Cardiac septum (tissue), 1 donor: Measurements from ENCODE around the gene SNED1. TPM values are rescaled to one million over a fixed set of nuclear protein-coding genes. Genes with fewer than 3 reads are reported as not detected.

Experiments
- DNase-seq: peaks from one replicate; pipeline ENCODE4 v3.0.0-alpha.2; 2020; ENCODE audit warnings: low spot score
- intact Hi-C: fragments of 100-400 bp; cut with DNase I; formaldehyde crosslinking; loops from one replicate; pipeline ENCODE4 v1.14.0; 2022
- total RNA-seq: library from RNA; stranded (reverse); fragmentation: NEBNext Ultra II Directional; extraction: Animal tissue kit (Norgen Biotek cat#: 25700); gene quantifications from one replicate; pipeline ENCODE4 v1.2.1, GENCODE V29; 2021
- donor health status: DM: no; HTN: no; CAD: no.

SNED1 gene
- total RNA-seq, 1 donor from 2014 or later: 9.7 TPM

DNA sequence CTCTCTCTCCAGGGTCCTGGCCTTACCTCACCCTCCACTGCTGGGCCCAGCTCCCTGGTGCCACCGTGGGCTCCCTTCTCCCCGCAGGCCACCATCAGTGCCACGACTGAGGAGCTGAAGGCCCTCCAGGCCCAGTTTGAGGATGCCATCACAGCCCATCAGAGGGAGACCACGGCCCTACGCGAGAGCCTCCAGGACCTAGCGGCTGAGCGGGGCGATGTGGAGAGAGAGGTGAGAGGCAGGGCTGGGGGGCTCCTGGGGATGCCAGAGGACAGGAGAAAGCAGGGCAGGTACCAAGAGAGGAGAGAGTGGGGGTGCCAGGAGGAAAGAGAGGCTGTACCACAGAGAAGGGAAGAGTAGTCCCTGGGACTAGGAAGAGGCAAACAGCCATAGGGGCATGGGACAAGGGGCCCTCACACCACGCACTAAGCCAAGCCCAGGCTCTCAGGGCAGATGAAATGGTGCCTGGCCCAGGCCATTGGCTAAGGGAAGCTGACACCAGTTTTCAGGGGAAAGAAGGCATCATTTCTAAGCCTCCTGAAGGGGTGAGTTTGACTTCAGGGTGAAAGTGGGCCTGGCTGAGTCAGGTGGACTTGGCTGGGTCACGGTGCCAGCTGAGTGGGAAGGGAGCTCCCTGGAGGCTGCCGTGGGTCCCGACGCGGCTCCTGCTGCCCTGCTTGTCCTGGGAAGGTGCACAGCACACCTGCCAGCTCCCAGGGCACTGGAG lies 39.0 kb upstream of the SNED1 start:
- peak; percentile 68 for DNase-seq
- intact Hi-C loops: no loop called here

DNA sequence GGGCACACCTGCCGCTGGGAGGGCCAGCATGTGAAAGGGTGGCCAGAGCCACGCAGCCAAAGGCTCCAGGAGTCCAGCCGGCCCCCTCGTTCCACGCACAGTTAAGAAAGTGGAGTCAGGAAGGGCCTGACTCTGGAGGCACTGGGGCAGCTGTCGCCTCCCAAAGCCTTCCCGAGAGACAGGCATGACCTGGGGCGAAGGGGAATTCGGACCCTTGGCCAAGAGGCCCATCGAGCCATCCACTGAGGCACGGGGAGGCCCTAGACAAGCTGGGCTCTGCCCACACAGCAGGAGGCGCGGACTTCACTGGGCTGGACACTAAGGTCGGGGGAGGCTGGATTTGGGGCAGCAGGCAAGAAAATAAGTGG lies 38.5 kb upstream of the SNED1 start:
- no peak for DNase-seq
- intact Hi-C loops: no loop called here

DNA sequence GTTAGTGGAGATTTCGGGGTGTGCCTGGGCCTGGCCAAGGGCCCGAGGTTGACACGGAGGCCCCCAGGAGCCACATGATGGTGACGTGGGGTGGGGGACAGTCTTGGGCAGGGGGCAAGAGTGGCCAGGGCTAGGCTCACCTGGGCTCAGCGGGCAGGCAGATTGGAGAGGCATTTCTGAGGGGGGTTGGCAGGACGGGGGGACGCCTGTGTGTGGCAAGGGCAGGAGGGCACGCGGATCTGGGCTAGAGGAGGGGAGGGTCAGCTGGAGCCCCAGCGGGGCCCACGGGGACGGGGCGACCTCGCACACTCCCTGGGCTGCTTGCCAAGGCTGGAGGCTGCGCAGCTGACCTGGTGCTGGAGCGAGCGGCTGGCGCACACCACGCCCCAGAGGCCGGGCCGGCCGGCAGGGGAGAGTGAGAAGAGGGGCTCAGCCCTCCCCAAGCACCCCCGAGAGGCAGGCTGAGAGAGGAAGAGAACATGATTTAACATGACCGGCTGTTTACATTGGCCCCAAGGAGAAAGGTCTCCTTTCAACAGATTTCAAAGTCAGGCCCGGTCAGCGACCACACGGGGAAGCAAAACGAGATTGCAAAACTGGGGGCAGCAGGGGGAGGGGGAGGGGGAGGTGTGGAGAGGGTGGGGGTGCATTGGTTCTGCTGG lies 38.0 kb upstream of the SNED1 start:
- DNase-seq: peak; percentile 83
- intact Hi-C loops: no loop called here

DNA sequence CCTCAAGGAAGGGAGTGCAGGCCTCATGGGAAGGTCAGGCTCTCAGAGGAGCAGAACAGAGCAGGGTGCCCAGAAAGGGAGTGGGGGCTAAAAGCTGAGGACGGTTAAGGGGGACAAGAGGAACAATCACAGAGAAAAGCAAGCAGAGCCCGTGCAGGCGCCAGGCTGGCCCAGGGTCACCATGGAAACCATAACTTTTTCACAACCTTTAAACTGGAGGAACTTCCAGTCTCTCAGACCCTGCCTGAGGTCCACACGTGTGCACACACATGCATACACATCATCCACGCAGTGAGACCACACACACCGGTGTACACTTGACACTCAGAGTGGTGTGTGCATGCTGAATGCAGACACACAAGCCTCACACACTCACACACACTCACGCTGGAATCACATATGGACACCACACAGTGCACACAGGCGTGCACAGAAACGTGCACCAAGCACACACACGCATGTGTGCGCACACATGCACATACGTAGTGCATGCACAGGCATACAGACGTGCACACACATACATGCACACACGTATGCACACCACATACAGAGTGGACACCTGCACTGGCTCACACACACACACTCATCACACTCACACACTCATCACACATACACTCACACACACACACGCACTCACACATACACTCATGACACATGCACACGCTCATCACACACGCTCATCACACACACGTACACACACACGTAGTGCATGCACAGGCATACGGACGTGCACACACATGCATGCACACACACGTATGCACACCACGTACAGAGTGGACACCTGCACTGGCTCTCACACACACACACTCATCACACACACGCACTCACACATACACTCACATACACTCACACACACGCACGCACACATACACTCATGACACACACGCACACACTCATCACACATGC lies 37.2 kb upstream of the SNED1 start:
- intact Hi-C loops: no loop called here
- DNase-seq: peak; percentile 73

DNA sequence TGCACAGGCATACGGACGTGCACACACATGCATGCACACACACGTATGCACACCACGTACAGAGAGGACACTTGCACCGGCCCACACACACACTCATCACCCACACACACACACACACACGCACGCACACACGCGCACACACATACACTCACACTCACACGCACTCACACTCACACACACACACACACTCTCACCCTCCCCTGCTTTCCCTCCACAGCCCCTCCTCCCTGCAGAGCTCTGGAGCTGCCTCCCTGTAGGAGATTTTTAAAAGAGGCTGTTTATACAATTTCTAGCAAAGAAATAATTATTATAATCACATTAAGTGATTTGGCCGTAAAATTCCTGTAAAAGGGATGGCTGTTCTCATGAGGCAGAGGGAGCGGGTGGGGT lies 36.5 kb upstream of the SNED1 start:
- DNase-seq: peak; percentile 19
- intact Hi-C loops: no loop called here

DNA sequence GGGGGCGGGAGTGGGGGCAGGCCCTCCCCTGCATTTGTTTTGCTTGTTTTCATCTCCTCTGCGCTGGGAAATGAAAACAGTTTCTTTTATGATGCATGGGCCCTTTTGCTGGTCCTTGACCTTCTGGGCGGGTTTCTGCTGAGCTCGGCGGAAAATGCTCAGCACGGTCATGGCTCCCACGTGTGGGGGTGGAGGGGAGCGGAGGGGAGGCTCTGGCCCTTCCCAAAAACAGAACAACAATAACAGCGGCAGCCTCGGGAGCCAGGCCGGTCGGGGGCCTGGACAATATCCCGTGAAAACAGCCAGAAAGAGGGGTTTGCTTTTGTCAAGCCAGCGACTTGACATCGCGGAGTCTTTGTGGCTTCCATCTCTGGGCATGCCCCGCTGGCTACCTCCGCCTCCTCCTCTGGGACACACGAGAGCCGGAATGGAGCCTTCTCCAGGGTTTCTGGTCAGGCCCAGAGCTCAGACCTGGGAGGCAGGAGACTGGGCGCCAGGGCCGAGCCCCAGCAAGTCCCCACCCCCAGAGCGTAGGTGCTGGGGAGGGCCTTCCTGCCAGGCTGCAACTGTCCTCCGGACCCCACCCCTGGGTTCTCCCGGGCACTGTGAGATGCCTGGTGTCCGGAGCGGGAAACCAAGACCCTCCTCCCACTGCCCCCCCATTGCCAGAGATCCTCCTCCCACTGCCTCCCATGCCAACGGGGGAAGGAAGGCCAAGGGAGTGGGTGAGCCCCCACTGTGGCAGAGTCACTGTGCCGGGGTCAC lies 35.9 kb upstream of the SNED1 start:
- intact Hi-C loops: no loop called here
- DNase-seq: peak; percentile 77

DNA sequence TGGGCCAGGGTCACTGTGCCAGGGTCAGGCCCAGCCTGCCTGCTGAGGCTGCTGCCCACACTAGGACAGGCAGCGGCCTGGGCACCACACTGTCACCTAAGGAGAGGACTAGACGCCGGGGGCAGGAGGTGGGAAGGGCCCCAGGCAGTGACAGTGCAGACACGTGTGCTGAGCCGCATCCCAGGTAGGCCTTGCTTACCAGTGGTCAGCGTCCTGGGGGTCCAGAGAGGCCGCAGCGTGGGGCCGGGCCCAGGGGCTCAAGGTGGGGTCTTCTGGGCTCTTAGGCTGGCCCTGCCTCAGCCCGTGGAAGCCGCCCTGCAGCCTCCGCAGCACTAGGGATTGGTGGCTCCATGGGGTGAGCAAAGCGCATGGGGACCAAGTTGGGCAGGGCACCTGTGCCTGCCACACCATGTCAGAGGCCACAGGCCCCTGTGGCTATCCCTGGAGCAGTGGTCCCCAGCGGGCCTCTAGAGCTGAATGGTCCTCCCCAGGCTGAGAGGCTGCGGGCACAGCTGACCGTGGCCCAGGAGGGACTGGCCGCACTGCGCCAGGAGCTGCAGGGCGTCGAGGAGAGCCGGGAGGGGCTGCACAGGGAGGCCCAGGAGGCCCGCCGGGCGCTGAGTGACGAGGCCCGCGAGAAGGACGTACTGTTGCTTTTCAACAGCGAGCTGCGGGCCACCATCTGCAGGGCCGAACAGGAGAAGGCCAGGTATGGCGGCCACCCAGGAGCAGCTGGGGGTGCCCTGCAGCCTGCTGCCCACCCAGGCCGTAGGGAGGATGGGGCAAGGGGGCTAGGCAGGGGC lies 35.2 kb upstream of the SNED1 start:
- DNase-seq: peak; percentile 63
- intact Hi-C loops: no loop called here

DNA sequence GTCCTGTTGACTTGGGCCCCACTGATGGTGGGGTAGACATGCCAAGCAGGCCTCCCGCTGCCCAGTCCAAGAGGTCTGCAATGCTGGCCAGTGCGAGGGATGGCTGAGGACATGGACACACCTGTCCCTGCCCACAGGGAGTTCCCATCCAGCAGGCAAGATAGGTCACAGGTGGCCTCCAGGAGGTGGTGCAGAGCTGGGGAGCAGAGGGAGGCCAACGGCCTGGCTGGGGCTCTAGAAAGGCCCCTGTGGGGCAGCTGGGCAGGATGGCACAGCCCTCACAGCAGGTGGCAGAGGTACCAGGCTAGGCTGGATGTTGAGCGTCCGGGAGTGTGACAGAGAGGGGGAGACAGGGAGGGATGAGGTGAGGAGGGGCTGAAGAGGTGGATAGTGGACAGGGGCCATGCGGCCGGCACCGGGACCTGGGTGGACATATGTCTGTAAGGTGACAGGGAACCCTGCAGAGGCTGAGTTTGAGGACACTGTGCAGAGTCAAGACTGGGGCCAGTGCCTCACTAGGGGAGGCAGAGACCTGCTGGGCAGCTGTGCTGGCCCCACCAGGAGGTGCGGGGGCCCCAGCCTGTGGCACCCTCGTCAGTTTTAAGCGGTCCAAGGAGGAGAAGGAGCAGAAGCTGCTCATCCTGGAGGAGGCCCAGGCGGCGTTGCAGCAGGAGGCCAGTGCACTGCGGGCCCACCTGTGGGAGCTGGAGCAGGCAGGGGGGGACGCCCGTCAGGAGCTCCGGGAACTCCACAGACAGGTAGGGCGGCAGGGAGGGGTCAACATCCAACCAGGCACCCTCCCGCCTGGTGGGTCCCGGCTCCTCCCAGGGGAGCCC lies 34.3 kb upstream of the SNED1 start:
- intact Hi-C loops: no loop called here
- peak; percentile 70 for DNase-seq

DNA sequence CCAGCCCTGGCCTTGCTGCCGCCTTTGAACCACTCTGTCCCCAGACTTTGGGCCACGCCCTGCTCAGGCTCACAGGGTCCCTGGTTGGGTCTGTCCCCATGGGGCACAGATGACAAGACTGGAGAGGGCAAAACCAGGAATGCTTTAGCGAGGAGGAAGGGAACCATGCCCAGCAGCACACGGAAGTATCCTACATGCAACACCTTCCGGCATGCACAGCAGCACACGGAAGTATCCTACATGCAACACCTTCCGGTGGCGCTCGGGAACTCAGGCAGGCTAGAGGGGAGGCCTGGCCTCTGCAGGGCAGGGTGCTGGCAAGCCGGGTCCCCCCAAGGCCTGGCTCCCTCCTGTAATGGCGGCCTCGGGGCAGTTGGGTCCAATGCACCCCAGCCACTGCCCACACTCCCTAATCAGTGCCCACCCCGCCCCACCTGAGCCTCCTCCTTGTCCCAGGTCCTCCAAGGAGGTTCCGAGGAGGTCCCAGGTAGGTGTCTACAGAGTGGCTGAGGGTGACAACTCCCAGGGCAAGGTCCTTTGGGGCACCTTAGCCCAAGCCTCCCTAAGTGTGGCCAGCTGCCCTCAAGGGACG lies 33.6 kb upstream of the SNED1 start:
- intact Hi-C loops: no loop called here
- peak; percentile 70 for DNase-seq

DNA sequence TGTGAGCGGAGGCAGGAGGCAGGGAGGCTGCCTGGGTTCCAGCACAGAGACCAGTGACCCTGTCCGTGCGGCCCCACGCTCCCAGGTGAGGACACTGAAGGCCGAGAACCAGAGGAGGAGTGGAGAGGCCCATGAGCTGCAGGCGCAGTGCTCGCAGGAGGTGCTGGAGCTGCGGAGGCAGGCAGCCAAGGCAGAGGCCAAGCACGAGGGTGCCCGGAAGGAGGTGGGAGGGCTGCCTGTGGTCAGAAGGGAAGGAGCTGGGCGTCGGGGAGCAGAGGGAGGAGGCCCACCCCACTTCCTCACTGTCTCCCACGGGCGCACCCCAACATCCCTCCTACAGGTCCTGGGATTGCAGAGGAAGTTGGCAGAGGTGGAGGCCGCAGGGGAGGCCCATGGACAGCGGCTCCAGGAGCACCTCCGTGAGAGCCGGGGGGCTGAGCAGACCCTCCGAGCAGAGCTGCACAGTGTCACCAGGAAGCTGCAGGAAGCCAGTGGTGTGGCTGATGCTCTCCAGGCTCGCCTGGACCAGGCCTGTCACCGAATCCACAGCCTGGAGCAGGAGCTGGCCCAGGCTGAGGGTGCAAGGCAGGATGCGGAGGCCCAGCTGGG lies 33.0 kb upstream of the SNED1 start:
- DNase-seq: peak; percentile 74
- intact Hi-C loops: no loop called here

DNA sequence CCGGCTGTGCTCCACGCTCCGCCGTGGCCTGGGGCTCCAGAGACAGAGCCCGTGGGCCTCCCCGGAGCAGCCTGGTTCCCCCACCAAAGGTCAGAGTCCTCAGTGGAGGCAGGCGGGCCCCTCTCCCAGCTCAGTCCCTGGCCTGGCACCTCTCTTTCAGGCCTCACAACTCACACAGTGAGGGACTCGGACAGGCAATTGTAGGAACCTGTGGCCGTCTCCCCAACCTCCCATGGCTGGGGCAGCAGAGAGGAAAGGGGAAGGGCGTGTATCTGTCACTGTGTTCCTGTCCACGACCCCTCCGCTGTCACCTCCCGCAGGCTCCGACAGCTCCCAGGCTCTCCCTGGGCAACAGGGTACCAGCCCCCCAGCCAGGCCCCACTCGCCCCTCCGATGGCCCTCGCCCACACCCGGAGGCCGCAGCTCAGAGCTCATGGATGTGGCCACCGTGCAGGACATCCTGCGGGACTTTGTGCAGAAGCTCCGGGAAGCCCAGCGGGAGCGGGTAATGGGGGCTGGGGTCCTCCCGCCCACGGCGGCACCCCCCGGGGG lies 32.4 kb upstream of the SNED1 start:
- DNase-seq: peak; percentile 72

DNA sequence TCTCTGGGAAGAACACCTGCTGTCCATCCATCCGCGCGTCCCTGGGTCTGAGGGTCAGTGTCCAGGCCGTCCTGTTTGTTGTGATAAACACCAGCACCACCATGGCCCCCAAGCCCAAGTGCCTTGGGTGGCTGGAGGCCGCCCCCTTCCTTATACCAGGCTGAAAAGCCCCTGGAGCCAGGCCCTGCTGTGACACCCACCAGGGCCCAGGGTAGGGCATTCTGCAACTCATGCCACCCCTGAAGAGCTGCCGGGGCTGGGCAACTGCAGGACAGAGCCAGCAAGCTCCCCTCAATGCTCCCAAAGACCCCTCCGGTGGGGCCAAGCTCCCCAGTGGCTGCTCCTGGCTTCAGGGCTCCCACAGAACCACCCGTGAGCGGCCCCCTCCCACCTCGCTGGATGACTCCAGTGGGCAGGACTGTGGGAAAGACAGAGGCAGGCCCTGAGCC lies 31.9 kb upstream of the SNED1 start:
- DNase-seq: peak; percentile 68
- intact Hi-C loops: no loop called here

More for the DNA sequence above, 32.4 kb upstream of the SNED1 start:
- intact Hi-C loops: no loop called here

DNA sequence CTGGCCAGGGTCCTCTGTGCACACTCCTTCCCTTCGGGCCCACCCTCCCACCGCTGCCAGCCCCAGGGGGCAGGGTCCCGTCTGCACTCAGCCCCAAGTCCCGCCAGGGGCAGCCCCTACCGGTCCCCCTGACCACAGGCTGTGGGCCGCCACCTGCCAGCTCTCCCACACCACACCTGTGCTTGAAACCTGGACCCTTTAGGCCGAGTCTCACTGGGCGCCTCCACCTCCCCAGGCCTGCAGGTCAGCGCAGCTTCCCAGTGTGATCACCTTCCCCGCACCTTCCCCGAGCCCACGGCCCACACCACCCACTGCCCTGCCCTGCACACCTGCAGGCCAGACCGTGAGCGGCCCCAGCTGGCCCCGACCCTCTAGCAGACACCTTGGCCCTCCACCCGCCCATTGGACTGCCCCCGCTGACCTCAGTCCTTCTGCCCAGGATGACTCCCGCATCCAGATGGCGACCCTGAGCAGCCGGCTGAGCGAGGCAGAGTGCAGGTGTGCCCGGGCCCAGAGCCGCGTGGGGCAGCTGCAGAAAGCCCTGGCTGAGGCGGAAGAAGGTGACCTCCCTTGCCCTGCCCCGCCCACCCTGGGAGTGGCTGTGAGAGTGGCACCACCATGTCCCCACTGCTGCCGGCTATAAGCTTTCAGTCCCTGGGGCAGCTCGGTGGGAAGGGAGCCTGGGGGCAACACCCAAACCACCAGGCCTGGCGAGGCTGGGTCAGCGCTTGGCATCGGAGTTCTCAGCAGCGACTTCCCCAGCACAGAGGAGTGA lies 31.3 kb upstream of the SNED1 start:
- DNase-seq: peak; percentile 67
- intact Hi-C loops: no loop called here

DNA sequence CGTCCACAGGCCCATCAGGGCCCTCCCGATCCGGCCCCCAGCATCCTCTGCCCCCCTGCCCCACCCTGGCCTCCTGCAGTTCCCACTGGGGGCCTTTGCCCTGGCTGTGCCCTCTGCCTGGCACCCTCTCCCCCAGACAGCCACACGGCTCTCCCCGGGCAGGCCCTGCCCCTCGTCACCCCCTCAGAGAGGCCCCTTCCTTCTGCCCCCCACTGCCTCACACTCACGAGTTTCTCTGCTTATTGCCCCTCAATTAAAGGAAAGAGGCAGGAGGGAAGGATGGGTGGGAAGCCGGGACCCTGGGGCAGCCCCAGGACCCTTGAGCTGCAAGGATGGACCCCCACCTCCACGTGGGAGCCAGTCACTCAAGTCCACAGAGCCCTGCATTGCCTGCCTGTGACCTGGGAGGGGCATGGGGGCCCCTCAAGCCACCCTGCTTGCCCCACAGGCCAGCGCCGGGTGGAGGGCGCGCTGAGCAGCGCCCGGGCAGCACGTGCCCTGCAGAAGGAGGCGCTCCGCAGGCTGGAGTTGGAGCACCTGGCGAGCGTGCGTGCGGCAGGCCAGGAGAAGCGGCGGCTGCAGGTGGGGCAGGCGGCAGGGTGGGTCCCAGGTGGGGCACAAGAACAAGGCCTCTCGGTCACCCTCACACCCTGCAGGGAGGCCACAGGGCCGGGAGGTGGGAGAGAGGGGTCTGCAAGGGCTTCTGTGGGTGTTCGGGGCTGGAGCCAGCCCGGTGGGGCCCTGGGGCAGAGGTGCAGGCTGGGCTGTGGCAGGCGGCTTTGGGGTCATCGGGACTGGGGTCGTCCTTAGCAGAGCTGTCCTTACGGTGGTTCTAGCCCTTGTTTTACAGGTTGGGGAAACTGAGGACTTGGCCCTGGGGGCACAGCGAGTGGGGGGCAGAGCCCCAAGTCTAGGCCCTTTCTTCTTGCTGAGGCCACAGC lies 30.5 kb upstream of the SNED1 start:
- peak; percentile 75 for DNase-seq
- intact Hi-C loops: no loop called here
